ENCODE measurements around the gene DLL1.

DNA sequence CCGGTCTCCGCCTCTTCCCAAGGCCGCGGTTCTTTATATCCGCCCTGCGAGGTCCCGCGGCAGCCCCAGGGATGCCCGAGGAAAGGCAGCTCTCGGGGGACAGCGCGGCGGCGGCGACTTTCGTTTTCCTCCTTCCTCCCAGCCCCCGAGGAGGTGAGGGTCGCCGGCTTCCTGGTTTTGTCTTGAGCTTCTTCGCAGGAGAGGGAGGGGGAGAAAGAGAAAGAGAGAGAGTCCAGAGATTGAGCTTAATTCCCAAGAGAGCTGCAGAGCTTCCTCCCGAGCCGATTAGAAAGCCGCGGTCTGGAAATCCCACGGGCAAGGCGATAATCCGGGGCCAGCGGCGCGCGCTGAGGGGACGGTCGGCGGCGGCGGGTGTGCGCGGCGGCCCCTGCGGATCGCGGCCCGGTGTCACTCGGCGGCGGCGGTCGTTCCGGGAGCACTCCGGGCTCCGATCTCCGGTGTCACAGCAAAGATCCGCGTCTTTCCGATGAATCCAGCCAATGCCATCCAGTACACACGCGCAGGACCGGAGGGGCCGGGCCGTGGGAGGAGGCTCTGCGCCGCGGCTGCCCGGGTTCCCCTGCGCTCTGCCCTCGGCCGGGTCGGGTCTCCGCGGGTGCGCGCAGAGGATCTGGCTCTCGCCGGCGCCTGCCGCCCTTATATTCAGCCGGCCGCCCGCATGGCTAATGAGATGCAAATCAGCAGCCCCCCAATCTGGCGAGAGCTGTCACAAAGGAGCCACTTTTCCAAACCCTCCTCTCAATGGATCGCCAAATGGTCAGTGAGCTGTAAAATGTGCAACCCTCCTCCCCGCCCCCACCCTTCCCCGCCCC lies at the start of gene DLL1:
- TF ChIP-seq ZNF584 (CRISPR knock-in tag; IDR thresholded peaks at IDR 0.05; ENCODE audit: low read depth) (no peak), RBBP5 (IDR thresholded peaks at IDR 0.05; ENCODE audit: borderline replicate concordance, insufficient read depth, low read length, poor library complexity, severe bottlenecking) (no peak), TEAD4 (IDR thresholded peaks at IDR 0.05; ENCODE audit: low read length) (no peak), TEAD4 (CRISPR knock-in tag; IDR thresholded peaks at IDR 0.05; ENCODE audit: borderline replicate concordance) (no peak), BHLHE40 (IDR thresholded peaks at IDR 0.05; ENCODE audit: low read length) (no peak), HDGF (IDR thresholded peaks at IDR 0.05) (no peak), SREBF2 (CRISPR knock-in tag; IDR thresholded peaks at IDR 0.05) (no peak), ZNF512 (tag; IDR thresholded peaks at IDR 0.05) (no peak), RBM15 (IDR thresholded peaks at IDR 0.05; ENCODE audit: insufficient read depth, low read length) (no peak), NRF1 (conservative IDR thresholded peaks at IDR 0.05 in 1 of 2, IDR thresholded peaks at IDR 0.05 in 1 of 2) (no peak), SIN3A (IDR thresholded peaks at IDR 0.05; ENCODE audit: borderline replicate concordance in 2 of 2, control insufficient read depth in 1 of 2, low read depth in 2 of 2, low read length in 2 of 2) (no peak), RUNX1 (IDR thresholded peaks at IDR 0.05; ENCODE audit: low read depth) (no peak), ATF3 (IDR thresholded peaks at IDR 0.05) (no peak), ATF3 (CRISPR knock-in tag; conservative IDR thresholded peaks at IDR 0.05) (no peak)
- TF ChIP-seq, protein P1, sequence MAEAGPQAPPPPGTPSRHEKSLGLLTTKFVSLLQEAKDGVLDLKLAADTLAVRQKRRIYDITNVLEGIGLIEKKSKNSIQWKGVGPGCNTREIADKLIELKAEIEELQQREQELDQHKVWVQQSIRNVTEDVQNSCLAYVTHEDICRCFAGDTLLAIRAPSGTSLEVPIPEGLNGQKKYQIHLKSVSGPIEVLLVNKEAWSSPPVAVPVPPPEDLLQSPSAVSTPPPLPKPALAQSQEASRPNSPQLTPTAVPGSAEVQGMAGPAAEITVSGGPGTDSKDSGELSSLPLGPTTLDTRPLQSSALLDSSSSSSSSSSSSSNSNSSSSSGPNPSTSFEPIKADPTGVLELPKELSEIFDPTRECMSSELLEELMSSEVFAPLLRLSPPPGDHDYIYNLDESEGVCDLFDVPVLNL (CRISPR knock-in tag; IDR thresholded peaks at IDR 0.05; ENCODE audit: low read depth), result no peak
- TF ChIP-seq, protein P2, sequence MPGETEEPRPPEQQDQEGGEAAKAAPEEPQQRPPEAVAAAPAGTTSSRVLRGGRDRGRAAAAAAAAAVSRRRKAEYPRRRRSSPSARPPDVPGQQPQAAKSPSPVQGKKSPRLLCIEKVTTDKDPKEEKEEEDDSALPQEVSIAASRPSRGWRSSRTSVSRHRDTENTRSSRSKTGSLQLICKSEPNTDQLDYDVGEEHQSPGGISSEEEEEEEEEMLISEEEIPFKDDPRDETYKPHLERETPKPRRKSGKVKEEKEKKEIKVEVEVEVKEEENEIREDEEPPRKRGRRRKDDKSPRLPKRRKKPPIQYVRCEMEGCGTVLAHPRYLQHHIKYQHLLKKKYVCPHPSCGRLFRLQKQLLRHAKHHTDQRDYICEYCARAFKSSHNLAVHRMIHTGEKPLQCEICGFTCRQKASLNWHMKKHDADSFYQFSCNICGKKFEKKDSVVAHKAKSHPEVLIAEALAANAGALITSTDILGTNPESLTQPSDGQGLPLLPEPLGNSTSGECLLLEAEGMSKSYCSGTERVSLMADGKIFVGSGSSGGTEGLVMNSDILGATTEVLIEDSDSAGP (CRISPR knock-in tag; IDR thresholded peaks at IDR 0.05), result no peak
